HG02840 (cell line): Measurements from ENCODE around the gene HHIP.
"Not testable (repeated sequence)": the region's sequence is repeated elsewhere in the genome, so short reads cannot be mapped to it uniquely, and the experiment has no call there.

ENCODE experiments used
- ATAC-seq: cut with Tn5 transposase; IDR thresholded peaks from one replicate; pipeline ENCODE4 v1.9.1; 2021; ENCODE audit warnings: mild to moderate bottlenecking, moderate library complexity, moderate number of reproducible peaks; ENCODE audit not compliant: unreplicated experiment, low FRiP score

HHIP gene

GRCh38 chr4:144740316-144740715 lies 94.4 kb downstream of the HHIP start:
- no peak for ATAC-seq

- no peak for ATAC-seq
Measured at GRCh38 chr4:144748814-144749555, 103.0 kb downstream of the HHIP start.

GRCh38 chr4:144750348-144750747 lies 104.4 kb downstream of the HHIP start:
- no peak for ATAC-seq

GRCh38 chr4:144754562-144755410 lies 108.8 kb downstream of the HHIP start:
- ATAC-seq: no peak

GRCh38 chr4:144757969-144758368 lies 112.0 kb downstream of the HHIP start:
- no peak for ATAC-seq

GRCh38 chr4:144768809-144769208 lies 122.9 kb downstream of the HHIP start:
- ATAC-seq: not testable (repeated sequence)

GRCh38 chr4:144778364-144778763 lies 132.4 kb downstream of the HHIP start:
- no peak for ATAC-seq

- ATAC-seq: no peak
Measured at GRCh38 chr4:144782345-144782744, 136.4 kb downstream of the HHIP start.

GRCh38 chr4:144785961-144786360 lies 140.0 kb downstream of the HHIP start:
- no peak for ATAC-seq

GRCh38 chr4:144787365-144788258 lies 141.7 kb downstream of the HHIP start:
- peak; percentile 58 for ATAC-seq

GRCh38 chr4:144788469-144788868 lies 142.5 kb downstream of the HHIP start:
- ATAC-seq: no peak

- ATAC-seq: not testable (repeated sequence)
Measured at GRCh38 chr4:144791933-144792332, 146.0 kb downstream of the HHIP start.
